ENCODE results near the gene CENPP. TPM values are rescaled to one million over a fixed set of nuclear protein-coding genes. Genes with fewer than 3 reads are reported as not detected.

Gene CENPP
- total RNA-seq, 4 donors from 2014 or later = 0.88 to 12.0 (median 4.3) TPM

DNA sequence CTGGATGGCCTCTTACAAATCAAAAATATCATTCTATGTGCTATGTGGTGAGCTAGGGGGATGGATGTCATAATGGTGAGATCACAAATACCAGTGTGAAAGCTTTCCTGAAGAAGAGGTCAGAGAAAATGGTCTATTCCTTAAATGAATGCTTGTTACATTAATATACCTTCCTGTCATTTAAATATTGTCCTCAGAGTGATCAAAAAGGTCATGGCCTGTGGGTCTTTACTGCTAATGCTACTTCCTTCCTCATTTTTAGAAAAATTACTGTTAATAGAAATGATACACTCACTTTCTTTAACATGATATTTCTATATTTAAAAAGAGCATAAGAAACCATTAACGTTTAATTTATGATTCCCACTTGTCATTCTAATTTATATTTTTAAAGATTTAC is 88.8 kb downstream of the CENPP start:
- Histone ChIP-seq H3K27ac (no peak overlapping the region), H3K36me3 (no peaks in the 10 kb centered on the region), H3K27me3 (no peaks in the 10 kb centered on the region), H3K4me3 (no peak overlapping the region), H3K4me1 (no peaks in the 10 kb centered on the region), H3K9me3 (no peaks in the 10 kb centered on the region)
- intact Hi-C loops (cut with DNase I; ENCODE audit: low total_unique reads) = no loop called here
- DNase-seq = no peak
- no peak for TF ChIP-seq POLR2A (IDR thresholded peaks at IDR 0.05)
- TF ChIP-seq, protein P1, sequence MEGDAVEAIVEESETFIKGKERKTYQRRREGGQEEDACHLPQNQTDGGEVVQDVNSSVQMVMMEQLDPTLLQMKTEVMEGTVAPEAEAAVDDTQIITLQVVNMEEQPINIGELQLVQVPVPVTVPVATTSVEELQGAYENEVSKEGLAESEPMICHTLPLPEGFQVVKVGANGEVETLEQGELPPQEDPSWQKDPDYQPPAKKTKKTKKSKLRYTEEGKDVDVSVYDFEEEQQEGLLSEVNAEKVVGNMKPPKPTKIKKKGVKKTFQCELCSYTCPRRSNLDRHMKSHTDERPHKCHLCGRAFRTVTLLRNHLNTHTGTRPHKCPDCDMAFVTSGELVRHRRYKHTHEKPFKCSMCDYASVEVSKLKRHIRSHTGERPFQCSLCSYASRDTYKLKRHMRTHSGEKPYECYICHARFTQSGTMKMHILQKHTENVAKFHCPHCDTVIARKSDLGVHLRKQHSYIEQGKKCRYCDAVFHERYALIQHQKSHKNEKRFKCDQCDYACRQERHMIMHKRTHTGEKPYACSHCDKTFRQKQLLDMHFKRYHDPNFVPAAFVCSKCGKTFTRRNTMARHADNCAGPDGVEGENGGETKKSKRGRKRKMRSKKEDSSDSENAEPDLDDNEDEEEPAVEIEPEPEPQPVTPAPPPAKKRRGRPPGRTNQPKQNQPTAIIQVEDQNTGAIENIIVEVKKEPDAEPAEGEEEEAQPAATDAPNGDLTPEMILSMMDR (IDR thresholded peaks at IDR 0.05) = no peak

DNA sequence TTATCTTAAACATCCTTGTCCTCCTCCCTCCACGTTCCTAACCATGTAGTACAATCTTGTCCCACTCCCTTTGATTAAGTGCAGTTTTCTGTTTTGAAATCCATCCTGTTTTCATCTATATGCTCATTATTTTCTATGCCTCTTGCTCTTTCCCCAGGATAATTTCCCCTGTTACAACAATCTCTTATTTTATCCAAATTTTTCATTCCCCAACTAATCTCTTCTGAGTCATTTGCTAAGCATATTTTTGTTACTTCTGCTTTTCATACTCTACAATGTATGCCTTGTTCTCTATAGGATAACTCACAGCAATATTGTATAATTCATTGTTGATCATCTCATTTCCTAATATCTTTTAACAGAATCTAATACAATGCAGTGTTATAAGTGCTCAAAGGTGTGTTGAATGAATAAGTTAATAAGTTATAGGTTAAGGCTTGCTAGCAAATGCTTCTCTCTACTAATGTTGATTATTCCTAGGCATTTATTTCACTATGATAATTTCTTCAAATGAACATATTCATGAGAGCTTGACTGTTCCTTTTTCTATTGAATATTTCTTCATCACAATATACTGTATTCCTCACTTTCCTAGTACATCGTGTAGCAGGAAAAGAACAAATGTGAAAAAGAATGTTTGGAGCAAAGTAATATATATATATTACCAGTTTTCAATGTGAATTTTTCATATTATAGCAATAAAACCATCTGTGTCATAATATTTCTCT is 97.0 kb downstream of the CENPP start:
- intact Hi-C loops (cut with DNase I; ENCODE audit: low total_unique reads) = no loop called here
- H3K4me1 ChIP-seq = peaks cover 0 to 9% of the 10 kb centered on the region in 2 donors
- TF ChIP-seq POLR2A (IDR thresholded peaks at IDR 0.05) = no peak
- TF ChIP-seq, protein P1 (IDR thresholded peaks at IDR 0.05) = no peak
- no peaks in the 10 kb centered on the region for H3K36me3 ChIP-seq
- H3K27me3 ChIP-seq = no peaks in the 10 kb centered on the region
- DNase-seq = no peak
- no peaks in the 10 kb centered on the region for H3K9me3 ChIP-seq
- peak overlapping the region; percentile 73 to 79 for H3K27ac ChIP-seq
- peak overlapping the region; percentile 8 to 12 for H3K4me3 ChIP-seq

DNA sequence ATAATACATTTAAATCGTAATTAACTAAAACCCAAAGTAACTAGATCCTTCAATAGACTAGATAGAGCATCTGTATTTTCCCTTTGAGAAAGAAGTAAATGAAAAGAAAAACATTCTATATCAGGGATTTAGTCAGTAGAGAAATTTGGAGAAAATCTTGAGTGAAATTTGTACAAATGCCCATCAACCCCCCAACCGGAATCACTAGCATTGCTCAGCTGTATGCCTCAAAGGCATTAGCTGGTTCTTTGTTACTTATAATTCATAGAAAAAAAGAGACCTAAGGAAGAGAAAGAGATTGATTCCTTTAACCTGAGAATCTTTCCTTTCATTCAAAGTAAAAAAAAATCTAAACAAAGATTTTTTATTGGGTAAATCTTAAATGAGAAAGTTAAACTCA is 97.9 kb downstream of the CENPP start:
- Histone ChIP-seq H3K36me3 (no peaks in the 10 kb centered on the region), H3K4me3 (peak overlapping the region; percentile 8 to 12), H3K9me3 (no peaks in the 10 kb centered on the region), H3K27ac (peak overlapping the region; percentile 73 to 79), H3K27me3 (no peaks in the 10 kb centered on the region), H3K4me1 (peaks cover 0 to 9% of the 10 kb centered on the region in 2 donors)
- TF ChIP-seq, protein P1 (IDR thresholded peaks at IDR 0.05) = no peak
- no peak for TF ChIP-seq POLR2A (IDR thresholded peaks at IDR 0.05)
- no peak for DNase-seq
- intact Hi-C loops (cut with DNase I; ENCODE audit: low total_unique reads) = no loop called here

DNA sequence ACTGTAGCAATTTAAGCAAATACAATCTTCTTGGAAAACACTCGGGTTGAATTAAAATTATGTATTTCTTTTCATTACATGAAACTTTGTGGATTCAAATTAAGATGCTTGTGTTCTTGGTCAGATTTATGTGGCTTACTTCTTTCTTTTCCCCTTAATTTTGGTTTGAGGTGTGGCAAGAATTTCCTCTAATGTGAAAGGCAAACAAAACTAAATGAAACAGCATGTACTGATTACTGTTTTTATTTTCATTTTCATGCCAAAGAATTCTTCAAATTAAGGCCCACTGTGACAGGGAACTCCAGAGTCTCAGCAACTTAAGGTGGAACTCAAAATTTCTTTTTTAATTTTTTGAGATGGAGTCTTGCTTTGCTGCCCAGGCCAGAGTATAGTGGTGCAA is 98.6 kb downstream of the CENPP start, which contains the start of gene OMD:
Gene OMD (minus strand): TSS at position 132 of the 400 bp plus-strand sequence. CDS start 6,913 bp downstream, outside the sequence.
- no peaks in the 10 kb centered on the region for H3K9me3 ChIP-seq
- no peaks in the 10 kb centered on the region for H3K27me3 ChIP-seq
- DNase-seq = no peak
- no peaks in the 10 kb centered on the region for H3K36me3 ChIP-seq
- H3K27ac ChIP-seq = peak within 1 kb of the TSS; percentile 73 to 79
- H3K4me3 ChIP-seq = peak within 1 kb of the TSS; percentile 8 to 12
- peaks cover 0 to 9% of the 10 kb centered on the region in 2 donors for H3K4me1 ChIP-seq
- TF ChIP-seq, protein P1 (IDR thresholded peaks at IDR 0.05) = no peak
- no peak for TF ChIP-seq POLR2A (IDR thresholded peaks at IDR 0.05)
- intact Hi-C loops (cut with DNase I; ENCODE audit: low total_unique reads) = no loop called here

DNA sequence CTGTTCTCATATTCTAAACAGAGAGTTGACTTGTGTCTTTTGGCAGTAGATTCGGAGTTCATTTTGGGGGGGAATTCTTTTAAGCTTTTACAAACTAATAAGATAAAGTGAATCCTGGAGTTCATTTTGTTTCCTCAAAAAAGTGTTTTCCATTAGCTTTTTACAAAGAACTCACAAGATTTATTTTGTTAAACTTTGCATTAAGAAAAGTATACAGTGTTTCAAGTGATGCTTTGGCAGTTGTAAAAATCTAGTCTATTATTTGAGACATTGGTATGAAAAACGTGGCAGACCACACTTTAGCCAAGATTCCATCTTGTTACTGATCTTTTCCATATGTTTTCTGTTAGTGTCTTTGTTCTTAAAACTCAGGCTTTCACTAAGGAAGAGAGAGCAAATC is 99.7 kb downstream of the CENPP start:
- H3K36me3 ChIP-seq = no peaks in the 10 kb centered on the region
- H3K4me1 ChIP-seq = peaks cover 0 to 9% of the 10 kb centered on the region in 2 donors
- peak overlapping the region; percentile 73 to 79 for H3K27ac ChIP-seq
- no peak overlapping the region for H3K4me3 ChIP-seq
- DNase-seq = no peak
- H3K9me3 ChIP-seq = no peaks in the 10 kb centered on the region
- no peak for TF ChIP-seq POLR2A (IDR thresholded peaks at IDR 0.05)
- TF ChIP-seq, protein P1 (IDR thresholded peaks at IDR 0.05) = no peak
- H3K27me3 ChIP-seq = no peaks in the 10 kb centered on the region
- intact Hi-C loops (cut with DNase I; ENCODE audit: low total_unique reads) = no loop called here
